BJ (cell line): ENCODE data around the gene PRRC2A. TPM values are rescaled to one million over a fixed set of nuclear protein-coding genes. Genes with fewer than 3 reads are reported as not detected.
"Not testable (repeated sequence)": the region's sequence is repeated elsewhere in the genome, so short reads cannot be mapped to it uniquely, and the experiment has no call there.

Experiments
- CTCF ChIA-PET: fragments of 350-600 bp; formaldehyde crosslinking; extraction: SDS; loops from one replicate; lab custom pipeline; 2021; ENCODE audit warnings: antibody characterized with exemption, inconsistent platforms; lab: Yijun Ruan, JAX
- POLR2A ChIA-PET: fragments of 300-600 bp; sonication (Branson Sonifier 250); formaldehyde crosslinking; extraction: SDS; loops from one replicate; lab custom pipeline; 2021; ENCODE audit warnings: antibody characterized with exemption; lab: Charles Lee
- DNase-seq: peaks from one replicate; pipeline ENCODE4 v3.0.0-alpha.2; 2011; ENCODE audit warnings: low read depth
- H3K27me3 ChIP-seq: 2 replicates; pipeline ENCODE4 v1.6.0; 2011; ENCODE audit warnings: low read length; ENCODE audit not compliant: control insufficient read depth, insufficient read depth
- H3K36me3 ChIP-seq: 2 replicates; pipeline ENCODE4 v1.5.1; 2011; ENCODE audit warnings: low read length; ENCODE audit not compliant: control insufficient read depth, insufficient read depth
- H3K4me3 ChIP-seq: 2 replicates; pipeline ENCODE4 v1.5.1; 2011; ENCODE audit warnings: low read depth, mild to moderate bottlenecking, control low read depth, low read length
- polyA plus RNA-seq: library from polyadenylated mRNA; depleted of rRNA; stranded (reverse); fragments of >200 nt; gene quantifications from 2 replicates; pipeline ENCODE4 v1.2.3, GENCODE V29; 2011
- TF ChIP-seq, protein P1 (sequence below): IDR thresholded peaks from 2 replicates; pipeline ENCODE4 v1.5.1; 2011; ENCODE audit warnings: low read depth, mild to moderate bottlenecking, control low read depth, inconsistent platforms, low read length, moderate library complexity; ENCODE audit not compliant: insufficient read depth

Gene PRRC2A
- polyA plus RNA-seq, 1 experiment = 47.3 TPM

DNA sequence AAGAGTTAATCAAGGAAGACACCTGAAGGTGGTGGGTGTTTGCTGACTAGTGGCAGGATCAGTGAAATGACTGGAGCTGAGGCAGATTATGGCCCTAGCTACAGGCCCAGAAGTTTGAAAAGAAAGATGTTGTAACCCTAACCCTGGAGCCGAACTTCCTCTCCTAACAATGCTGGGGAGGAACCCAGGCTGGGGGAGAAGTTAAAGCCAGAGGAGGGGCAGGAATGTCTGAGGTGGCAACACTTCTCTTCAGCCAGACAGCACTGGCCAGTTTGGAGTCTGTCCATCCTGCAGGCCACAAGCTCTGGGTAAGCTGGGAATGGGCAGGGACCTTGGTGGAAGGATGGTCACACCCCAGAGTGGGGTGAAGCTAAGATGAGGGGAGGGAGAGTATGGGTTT is 34.5 kb upstream of the PRRC2A start, which contains the start of gene LST1:
LST1 (plus strand) TSS at position 270 of the 400 bp plus-strand sequence. CDS start 1,023 bp downstream, outside the sequence.
- Histone ChIP-seq H3K36me3 (no peaks in the 10 kb centered on the region), H3K27me3 (no peaks in the 10 kb centered on the region), H3K4me3 (no peak within 1 kb of the TSS)
- ChIA-PET POLR2A (no interaction called here), CTCF (interaction anchor here (0.9 to 15.5 kb wide), 5 partner anchors 9 to 38 kb away, joined by 3 to 182 read pairs (median 5); partner anchors contain the start of genes ATP6V1G2, NCR3 and NFKBIL1)
- TF ChIP-seq, protein P1, sequence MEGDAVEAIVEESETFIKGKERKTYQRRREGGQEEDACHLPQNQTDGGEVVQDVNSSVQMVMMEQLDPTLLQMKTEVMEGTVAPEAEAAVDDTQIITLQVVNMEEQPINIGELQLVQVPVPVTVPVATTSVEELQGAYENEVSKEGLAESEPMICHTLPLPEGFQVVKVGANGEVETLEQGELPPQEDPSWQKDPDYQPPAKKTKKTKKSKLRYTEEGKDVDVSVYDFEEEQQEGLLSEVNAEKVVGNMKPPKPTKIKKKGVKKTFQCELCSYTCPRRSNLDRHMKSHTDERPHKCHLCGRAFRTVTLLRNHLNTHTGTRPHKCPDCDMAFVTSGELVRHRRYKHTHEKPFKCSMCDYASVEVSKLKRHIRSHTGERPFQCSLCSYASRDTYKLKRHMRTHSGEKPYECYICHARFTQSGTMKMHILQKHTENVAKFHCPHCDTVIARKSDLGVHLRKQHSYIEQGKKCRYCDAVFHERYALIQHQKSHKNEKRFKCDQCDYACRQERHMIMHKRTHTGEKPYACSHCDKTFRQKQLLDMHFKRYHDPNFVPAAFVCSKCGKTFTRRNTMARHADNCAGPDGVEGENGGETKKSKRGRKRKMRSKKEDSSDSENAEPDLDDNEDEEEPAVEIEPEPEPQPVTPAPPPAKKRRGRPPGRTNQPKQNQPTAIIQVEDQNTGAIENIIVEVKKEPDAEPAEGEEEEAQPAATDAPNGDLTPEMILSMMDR = no peak
- DNase-seq = no peak

DNA sequence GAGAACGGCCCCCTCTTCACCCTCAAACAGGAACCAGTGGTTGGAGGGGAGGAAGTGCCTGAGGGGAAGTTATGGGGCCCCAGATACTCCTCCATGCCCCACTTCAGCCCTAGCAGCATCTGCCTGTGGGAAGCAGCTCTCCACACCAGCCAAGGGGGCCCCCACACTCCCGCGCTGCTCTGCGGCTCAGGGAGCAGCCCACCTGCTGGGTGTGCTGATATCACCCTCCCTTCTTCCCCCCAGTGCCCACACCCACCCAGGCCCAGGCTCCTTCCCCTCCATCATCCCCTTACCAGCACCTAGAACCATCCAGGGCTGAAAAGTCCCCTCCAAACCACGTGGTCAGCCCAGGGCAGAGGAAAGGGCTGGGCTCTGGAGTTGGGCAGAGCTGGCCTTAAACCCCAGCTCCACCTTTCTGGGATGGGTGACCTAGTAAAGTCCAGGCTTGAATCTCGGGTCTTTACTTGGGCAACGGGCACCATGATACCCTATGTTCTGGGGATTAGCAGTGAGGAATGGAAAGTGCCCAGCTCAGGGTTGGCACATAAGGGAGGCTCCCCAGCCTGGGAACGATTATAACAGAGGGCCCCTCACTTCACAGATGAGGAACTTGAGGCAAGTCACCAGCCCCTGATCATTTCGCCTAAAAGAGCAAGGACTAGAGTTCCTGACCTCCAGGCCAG is 33.8 kb upstream of the PRRC2A start:
- TF ChIP-seq, protein P1 = no peak
- Histone ChIP-seq H3K4me3 (no peak overlapping the region), H3K27me3 (no peaks in the 10 kb centered on the region), H3K36me3 (no peaks in the 10 kb centered on the region)
- DNase-seq = no peak
- ChIA-PET POLR2A (no interaction called here), CTCF (interaction anchor here (0.8 to 15.5 kb wide), 5 partner anchors 9 to 39 kb away, joined by 3 to 182 read pairs (median 5); partner anchors contain the start of genes ATP6V1G2, NCR3 and NFKBIL1)

- ChIA-PET CTCF (interaction anchor here (2.5 to 15.5 kb wide), 3 partner anchors 8 to 40 kb away, joined by 12 to 182 read pairs (median 156); partner anchors contain the start of genes ATP6V1G2, NCR3 and NFKBIL1), POLR2A (interaction anchor here (0.7 kb wide), 1 partner anchor 24 kb away, joined by 3 read pairs; no protein-coding TSS in a partner anchor)
- no peaks in the 10 kb centered on the region for H3K27me3 ChIP-seq
- H3K4me3 ChIP-seq = no peak overlapping the region
- no peak for DNase-seq
- no peaks in the 10 kb centered on the region for H3K36me3 ChIP-seq
- TF ChIP-seq, protein P1 = no peak
Observed at GRCh38 chr6:31587791-31588777, 32.4 kb upstream of the PRRC2A start.

DNA sequence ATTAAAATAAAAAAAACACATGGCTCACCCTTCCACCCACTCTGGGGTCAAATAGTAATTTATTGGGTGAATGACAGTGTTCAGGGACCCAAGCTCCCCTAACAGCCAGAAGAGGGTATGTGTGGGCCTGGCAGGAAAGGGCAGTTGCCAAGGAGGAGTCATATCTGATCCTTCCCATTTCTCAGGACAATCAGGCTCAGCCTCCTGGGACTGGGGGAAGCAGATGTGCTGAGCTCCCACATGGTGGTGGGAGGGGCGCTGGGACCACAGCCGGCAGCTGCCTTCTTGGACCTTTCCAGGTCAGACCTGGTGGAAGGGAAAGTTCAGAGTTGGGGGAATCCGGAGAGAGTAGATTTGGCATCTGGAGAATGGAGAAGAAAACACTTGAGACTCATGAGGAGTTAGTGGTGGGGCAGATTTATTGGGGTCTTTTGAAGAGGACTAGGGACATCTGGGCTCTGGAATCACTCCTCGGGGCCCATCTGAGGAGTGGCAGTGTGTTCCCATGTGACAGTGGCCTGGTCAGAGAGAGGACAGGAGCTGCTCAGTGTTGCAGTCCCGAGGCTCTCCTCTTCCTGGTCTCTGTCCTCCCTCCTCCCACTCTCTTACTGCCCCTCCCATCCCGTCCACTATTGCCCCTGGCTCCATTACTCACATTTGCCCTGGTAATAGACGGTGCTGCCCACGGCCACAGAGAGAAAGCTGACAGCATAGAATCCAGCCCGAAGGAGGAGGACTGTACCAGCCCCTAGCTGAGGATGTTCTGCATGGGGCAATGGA is 31.5 kb upstream of the PRRC2A start:
- Histone ChIP-seq H3K27me3 (no peaks in the 10 kb centered on the region), H3K36me3 (no peaks in the 10 kb centered on the region), H3K4me3 (no peak overlapping the region)
- POLR2A ChIA-PET = interaction anchor here (0.7 kb wide), 1 partner anchor 25 kb away, joined by 3 read pairs; no protein-coding TSS in a partner anchor
- no peak for DNase-seq
- TF ChIP-seq, protein P1 = no peak
- CTCF ChIA-PET = interaction anchor here (1.1 to 15.5 kb wide), 4 partner anchors 8 to 41 kb away, joined by 3 to 182 read pairs (median 84); partner anchors contain the start of genes ATP6V1G2, NCR3 and NFKBIL1

GRCh38 chr6:31590691-31591090 is 29.8 kb upstream of the PRRC2A start:
- DNase-seq, H3K27me3 ChIP-seq, H3K4me3 ChIP-seq, H3K36me3 ChIP-seq, POLR2A ChIA-PET: not testable (repeated sequence)
- CTCF ChIA-PET = interaction anchor here (0.8 to 15.5 kb wide), 3 partner anchors 8 to 43 kb away, joined by 4 to 156 read pairs (median 12); partner anchors contain the start of genes ATP6V1G2 and NFKBIL1
